H1 (cell line): Measurements from ENCODE around the gene P3R3URF. TPM values are rescaled to one million over a fixed set of nuclear protein-coding genes. Genes with fewer than 3 reads are reported as not detected.

ENCODE experiments used
- CHD7 ChIP-seq: fragments of 300-600 bp; sonication (generic); IDR thresholded peaks from 2 replicates; pipeline ENCODE4 v1.7.1; 2012; ENCODE audit warnings: low read length, moderate library complexity, mild to moderate bottlenecking, inconsistent platforms; ENCODE audit not compliant: insufficient replicate concordance
- FOSL1 ChIP-seq: IDR thresholded peaks from 2 replicates; pipeline ENCODE4 v1.6.1; 2011; ENCODE audit warnings: mild to moderate bottlenecking, low read depth, low read length, moderate library complexity; ENCODE audit not compliant: insufficient read depth
- KDM5A ChIP-seq: fragments of 200-600 bp; IDR thresholded peaks from 2 replicates; pipeline ENCODE4 v1.7.1; 2012; ENCODE audit warnings: mild to moderate bottlenecking, low read length, inconsistent platforms, mixed read lengths
- POU5F1 ChIP-seq: IDR thresholded peaks from 2 replicates; pipeline ENCODE4 v1.6.1; 2011; ENCODE audit warnings: low read depth, mild to moderate bottlenecking, low read length, moderate library complexity
- RBBP5 ChIP-seq: IDR thresholded peaks from 2 replicates; pipeline ENCODE4 v1.7.1; 2012; ENCODE audit warnings: low read depth, mild to moderate bottlenecking, inconsistent platforms, low read length, moderate library complexity, borderline replicate concordance
- RXRA ChIP-seq: IDR thresholded peaks from 2 replicates; pipeline ENCODE4 v1.6.1; 2011; ENCODE audit warnings: low read depth, mild to moderate bottlenecking, low read length, moderate library complexity; ENCODE audit not compliant: insufficient read depth
- SIRT6 ChIP-seq: IDR thresholded peaks from one replicate; pipeline ENCODE4 v1.7.1; 2012; ENCODE audit warnings: low read length, inconsistent platforms
- SP1 ChIP-seq: IDR thresholded peaks from 2 replicates; pipeline ENCODE4 v1.6.1; 2011; ENCODE audit warnings: low read depth, low read length
- SP2 ChIP-seq: IDR thresholded peaks from 2 replicates; pipeline ENCODE4 v1.6.1; 2012; ENCODE audit warnings: mild to moderate bottlenecking, low read length, inconsistent platforms
- polyA plus RNA-seq, 7 experiments: library from polyadenylated mRNA; depleted of rRNA in 3 of 7; stranded (reverse) in 5 of 7; unstranded in 2 of 7; fragments of >200 nt in 5 of 7; fragments of 200-250 nt in 2 of 7; gene quantifications; 1 replicate in 5 of 7; 2 replicates in 1 of 7; 4 replicates in 1 of 7; pipeline versions ENCODE4 v1.2.1 to v1.2.3, GENCODE V29; 2011 to 2013; ENCODE audit warnings: missing spikeins in 2 of 7, mixed read lengths in 2 of 7
- total RNA-seq: library from RNA; stranded (reverse); fragmentation: NEBNext Ultra II Directional; extraction: Animal tissue kit (Norgen Biotek cat#: 25700); gene quantifications from 2 replicates; pipeline ENCODE4 v1.2.1, GENCODE V29; 2021

Gene P3R3URF
- total and polyA plus RNA-seq, 2 of the 8 experiments (the other 6 are each of a cell fraction or from before 2014, with no cell fraction given): not detected

GRCh38 chr1:46158312-46159281 lies 17.7 kb downstream of the P3R3URF start (continued):
- TF ChIP-seq CHD7: no peak
- TF ChIP-seq SIRT6: no peak
- no peak for TF ChIP-seq SP2
- no peak for TF ChIP-seq KDM5A
- no peak for TF ChIP-seq RXRA
- no peak for TF ChIP-seq SP1
- no peak for TF ChIP-seq FOSL1
- TF ChIP-seq POU5F1: no peak
- no peak for TF ChIP-seq RBBP5
